Esophagus muscularis mucosa (tissue), 3 donors: ENCODE results near the gene C1orf74.

Experiments
- POLR2A ChIP-seq: fragments of 450-650 bp; IDR thresholded peaks from one replicate; pipeline ENCODE4 v1.6.1; 2017; ENCODE audit warnings: antibody characterized with exemption, moderate library complexity, mild to moderate bottlenecking, low read depth
- POLR2AphosphoS5 ChIP-seq, 2 donors: sonication (generic); formaldehyde crosslinking; IDR thresholded peaks; one replicate each; pipeline ENCODE4 v1.6.1; 2017; ENCODE audit warnings: antibody characterized with exemption in 2 of 2
- TF ChIP-seq, protein P1 (sequence below), 3 experiments: fragments of 200-600 bp in 2 of 3; fragments of 450-650 bp in 1 of 3; sonication (generic) in 2 of 3; IDR thresholded peaks; one replicate each; pipeline ENCODE4 v1.5.1; 2017 to 2019; ENCODE audit warnings: antibody characterized with exemption in 3 of 3, mild to moderate bottlenecking in 2 of 3, moderate library complexity in 1 of 3

DNA sequence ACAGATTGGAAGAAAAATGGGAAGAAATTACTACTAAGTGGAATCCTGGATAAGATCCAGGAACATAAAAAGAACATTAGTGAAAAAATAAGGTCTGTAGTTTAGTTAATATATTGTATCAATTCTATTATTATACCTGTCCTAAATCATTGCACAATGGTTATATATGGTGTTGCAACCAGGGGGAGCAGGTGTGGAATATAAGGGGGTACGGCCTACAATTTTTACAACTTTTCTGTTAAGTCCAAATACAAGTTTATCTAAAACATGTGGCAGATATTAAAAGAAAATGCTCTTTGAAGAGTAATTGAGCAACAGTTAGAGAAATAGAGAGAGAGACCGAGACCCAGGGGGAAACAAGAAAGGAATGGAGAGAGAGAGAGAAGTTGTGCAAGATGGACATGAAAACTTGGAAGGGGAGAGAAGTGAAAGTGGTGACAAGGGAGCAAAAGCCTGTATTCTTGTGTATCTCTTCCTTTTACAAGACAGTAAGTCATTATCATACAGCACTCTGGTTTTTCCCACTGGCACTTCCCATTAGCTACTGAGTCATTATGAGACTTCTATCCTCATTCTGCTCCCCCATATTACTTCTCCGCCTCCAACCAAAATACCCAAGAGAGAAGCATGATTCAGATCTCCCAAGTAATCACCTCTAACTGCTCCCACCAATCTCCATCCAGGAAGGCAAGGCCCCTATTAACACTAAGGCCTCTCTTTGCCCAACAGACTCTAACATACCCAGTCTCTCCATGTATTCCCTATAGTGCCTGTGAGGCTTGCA, 50.8 kb downstream of the C1orf74 start:
- no peak for TF ChIP-seq POLR2A
- TF ChIP-seq POLR2AphosphoS5 (IDR thresholded peaks at IDR 0.05), result peak in 1 of 2 donors; percentile 30
- TF ChIP-seq, protein P1, sequence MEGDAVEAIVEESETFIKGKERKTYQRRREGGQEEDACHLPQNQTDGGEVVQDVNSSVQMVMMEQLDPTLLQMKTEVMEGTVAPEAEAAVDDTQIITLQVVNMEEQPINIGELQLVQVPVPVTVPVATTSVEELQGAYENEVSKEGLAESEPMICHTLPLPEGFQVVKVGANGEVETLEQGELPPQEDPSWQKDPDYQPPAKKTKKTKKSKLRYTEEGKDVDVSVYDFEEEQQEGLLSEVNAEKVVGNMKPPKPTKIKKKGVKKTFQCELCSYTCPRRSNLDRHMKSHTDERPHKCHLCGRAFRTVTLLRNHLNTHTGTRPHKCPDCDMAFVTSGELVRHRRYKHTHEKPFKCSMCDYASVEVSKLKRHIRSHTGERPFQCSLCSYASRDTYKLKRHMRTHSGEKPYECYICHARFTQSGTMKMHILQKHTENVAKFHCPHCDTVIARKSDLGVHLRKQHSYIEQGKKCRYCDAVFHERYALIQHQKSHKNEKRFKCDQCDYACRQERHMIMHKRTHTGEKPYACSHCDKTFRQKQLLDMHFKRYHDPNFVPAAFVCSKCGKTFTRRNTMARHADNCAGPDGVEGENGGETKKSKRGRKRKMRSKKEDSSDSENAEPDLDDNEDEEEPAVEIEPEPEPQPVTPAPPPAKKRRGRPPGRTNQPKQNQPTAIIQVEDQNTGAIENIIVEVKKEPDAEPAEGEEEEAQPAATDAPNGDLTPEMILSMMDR (IDR thresholded peaks at IDR 0.05), result no peak
